HG03196 (cell line): ENCODE measurements around the gene GOSR1.
"Not testable (repeated sequence)": the region's sequence is repeated elsewhere in the genome, so short reads cannot be mapped to it uniquely, and the experiment has no call there.

Experiments used
- ATAC-seq: cut with Tn5 transposase; IDR thresholded peaks from one replicate; pipeline ENCODE4 v1.9.1; 2021; ENCODE audit not compliant: unreplicated experiment

GOSR1 gene

GRCh38 chr17:30477083-30477773 lies at the start of gene GOSR1:
Gene GOSR1 (plus strand): TSS chr17:30477408. CDS start chr17:30477434, 26 bp downstream.
- peak; percentile 96 for ATAC-seq

GRCh38 chr17:30427611-30428010 lies 49.6 kb upstream of the GOSR1 start:
- ATAC-seq = no peak

GRCh38 chr17:30429155-30429554 lies 48.1 kb upstream of the GOSR1 start:
- ATAC-seq = no peak

GRCh38 chr17:30433514-30433913 lies 43.7 kb upstream of the GOSR1 start:
- no peak for ATAC-seq

- ATAC-seq = no peak
Measured at GRCh38 chr17:30436729-30437128, 40.5 kb upstream of the GOSR1 start.

GRCh38 chr17:30443721-30444120 lies 33.5 kb upstream of the GOSR1 start:
- ATAC-seq = no peak

GRCh38 chr17:30446640-30447039 lies 30.6 kb upstream of the GOSR1 start:
- not testable (repeated sequence) for ATAC-seq

GRCh38 chr17:30449480-30449879 lies 27.7 kb upstream of the GOSR1 start:
- ATAC-seq = no peak

- ATAC-seq = no peak
Measured at GRCh38 chr17:30450125-30451027, 26.8 kb upstream of the GOSR1 start.

GRCh38 chr17:30454635-30455034 lies 22.6 kb upstream of the GOSR1 start:
- no peak for ATAC-seq

GRCh38 chr17:30458371-30458770 lies 18.8 kb upstream of the GOSR1 start:
- no peak for ATAC-seq

- ATAC-seq = not testable (repeated sequence)
Measured at GRCh38 chr17:30458797-30459413, 18.3 kb upstream of the GOSR1 start.

GRCh38 chr17:30468465-30468864 lies 8.7 kb upstream of the GOSR1 start:
- ATAC-seq = no peak

- no peak for ATAC-seq
Measured at GRCh38 chr17:30472238-30472890, 4.8 kb upstream of the GOSR1 start.

GRCh38 chr17:30475206-30475605 lies 2.0 kb upstream of the GOSR1 start:
- ATAC-seq = no peak

GRCh38 chr17:30476726-30477082 lies 504 bp upstream of the GOSR1 start:
- peak; percentile 21 for ATAC-seq

GRCh38 chr17:30477774-30478115 lies 537 bp downstream of the GOSR1 start:
- ATAC-seq = no peak

GRCh38 chr17:30482555-30482954 lies 5.3 kb downstream of the GOSR1 start:
- ATAC-seq = no peak

GRCh38 chr17:30483159-30483558 lies 6.0 kb downstream of the GOSR1 start:
- no peak for ATAC-seq

- no peak for ATAC-seq
Measured at GRCh38 chr17:30493780-30494179, 16.6 kb downstream of the GOSR1 start.

GRCh38 chr17:30495586-30495985 lies 18.4 kb downstream of the GOSR1 start:
- no peak for ATAC-seq
